Measurements from ENCODE around the gene TMEM185B.
"Not testable (repeated sequence)": the region's sequence is repeated elsewhere in the genome, so short reads cannot be mapped to it uniquely, and the experiment has no call there.

The TMEM185B gene

GRCh38 chr2:120262761-120263428, 39.7 kb upstream of the TMEM185B start:
- H3K27ac ChIP-seq, result no peak overlapping the region
- no peak for TF ChIP-seq ZFX (IDR thresholded peaks at IDR 0.05; ENCODE audit: borderline replicate concordance)
- TF ChIP-seq CTCF (IDR thresholded peaks at IDR 0.05), result no peak

- TF ChIP-seq ZFX (IDR thresholded peaks at IDR 0.05; ENCODE audit: borderline replicate concordance), result no peak
- TF ChIP-seq CTCF (IDR thresholded peaks at IDR 0.05), result no peak
- no peak overlapping the region for H3K27ac ChIP-seq
Measured at GRCh38 chr2:120262150-120262549, 39.0 kb upstream of the TMEM185B start.

DNA sequence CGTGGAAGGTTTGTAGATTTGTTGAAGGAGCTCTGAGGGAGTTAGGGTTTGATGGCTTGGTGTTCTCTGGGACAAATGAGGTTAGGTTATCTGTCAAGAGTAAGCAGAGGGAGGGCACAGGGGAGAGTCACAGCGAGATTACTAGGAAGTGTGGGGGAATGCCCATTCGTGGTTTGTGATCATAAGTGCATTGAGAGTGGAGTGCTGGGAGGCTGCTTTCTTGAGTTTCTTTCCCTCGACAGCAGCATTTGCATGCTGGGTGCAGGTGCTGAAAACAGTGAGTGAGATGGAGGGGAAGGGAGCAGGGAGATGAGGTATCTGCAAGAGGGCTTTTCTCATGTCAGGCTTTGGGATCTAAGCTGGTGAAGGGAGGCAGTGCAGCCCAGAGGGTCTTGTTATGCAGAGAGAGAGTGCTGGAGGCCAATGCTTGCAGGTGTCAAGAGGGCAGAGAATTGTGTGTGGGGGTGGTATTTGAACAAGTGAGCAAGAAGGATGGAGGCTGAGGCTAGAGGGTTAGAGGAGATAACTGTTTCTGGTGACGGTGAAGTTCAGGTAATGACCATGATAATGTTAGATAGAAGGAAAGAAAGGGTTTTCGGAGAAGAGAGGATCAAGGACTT, 38.3 kb upstream of the TMEM185B start:
- no peak overlapping the region for H3K27ac ChIP-seq
- TF ChIP-seq ZFX (IDR thresholded peaks at IDR 0.05; ENCODE audit: borderline replicate concordance) (no peak), CTCF (IDR thresholded peaks at IDR 0.05) (no peak)

- no peak overlapping the region for H3K27ac ChIP-seq
- TF ChIP-seq ZFX (IDR thresholded peaks at IDR 0.05; ENCODE audit: borderline replicate concordance), result no peak
- TF ChIP-seq CTCF (IDR thresholded peaks at IDR 0.05), result no peak
Measured at GRCh38 chr2:120260736-120261135, 37.5 kb upstream of the TMEM185B start.

GRCh38 chr2:120259939-120260338, 36.7 kb upstream of the TMEM185B start:
- not testable (repeated sequence) for H3K27ac ChIP-seq

DNA sequence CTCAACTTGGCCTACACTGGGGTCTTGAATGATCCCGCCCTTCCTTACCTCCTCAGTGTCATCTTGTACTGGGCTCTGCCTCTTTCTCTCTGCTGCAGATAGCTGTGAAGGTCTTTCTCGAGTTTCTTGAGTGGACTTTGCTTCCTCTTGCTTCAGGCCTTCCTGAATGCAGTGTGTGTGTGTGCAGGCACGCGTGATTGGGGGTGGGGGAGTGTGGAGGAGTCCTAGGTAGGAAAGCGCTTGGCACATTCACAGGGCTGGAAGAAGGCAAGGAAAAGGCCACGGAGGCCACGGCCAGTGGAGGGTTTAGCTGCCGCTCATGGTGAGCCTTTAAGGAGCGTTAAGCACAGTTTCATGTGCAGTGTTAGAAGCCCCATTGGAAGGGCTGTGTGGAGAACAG, 35.0 kb upstream of the TMEM185B start:
- H3K27ac ChIP-seq, result no peak overlapping the region
- TF ChIP-seq ZFX (IDR thresholded peaks at IDR 0.05; ENCODE audit: borderline replicate concordance) (no peak), CTCF (IDR thresholded peaks at IDR 0.05) (no peak)

GRCh38 chr2:120257522-120257921, 34.3 kb upstream of the TMEM185B start:
- TF ChIP-seq ZFX (IDR thresholded peaks at IDR 0.05; ENCODE audit: borderline replicate concordance) (no peak), CTCF (IDR thresholded peaks at IDR 0.05) (no peak)
- no peak overlapping the region for H3K27ac ChIP-seq

DNA sequence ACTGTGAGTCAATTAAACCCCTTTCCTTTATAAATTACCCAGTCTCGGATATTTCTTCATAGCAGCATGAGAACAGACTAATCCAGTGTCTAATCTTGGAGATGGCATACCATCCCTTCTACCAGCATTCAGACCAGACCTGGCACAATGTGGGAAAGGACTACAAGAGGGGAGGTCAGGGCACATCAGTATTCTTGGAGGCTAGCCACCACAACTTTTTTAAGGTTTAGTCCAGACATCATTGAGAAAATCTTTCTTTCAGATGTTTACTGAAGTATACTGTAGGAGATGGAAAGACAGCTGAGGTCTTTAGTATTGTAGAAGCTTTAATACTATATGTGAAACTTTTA, 33.4 kb upstream of the TMEM185B start:
- TF ChIP-seq CTCF (IDR thresholded peaks at IDR 0.05) (no peak), ZFX (IDR thresholded peaks at IDR 0.05; ENCODE audit: borderline replicate concordance) (no peak)
- no peak overlapping the region for H3K27ac ChIP-seq

All from 22Rv1 (cell line).